Breast epithelium (tissue), 3 donors: ENCODE results near the gene SYNDIG1.

ENCODE experiments used
- CTCF ChIP-seq, 3 donors: fragments of 450-650 bp; IDR thresholded peaks; one replicate each; pipeline ENCODE4 v1.5.1; 2016 to 2017; ENCODE audit warnings: antibody characterized with exemption in 3 of 3, mild to moderate bottlenecking in 3 of 3, moderate library complexity in 3 of 3
- POLR2A ChIP-seq: fragments of 450-650 bp; IDR thresholded peaks from one replicate; pipeline ENCODE4 v1.6.1; 2016; ENCODE audit warnings: antibody characterized with exemption, mild to moderate bottlenecking, moderate library complexity
- POLR2AphosphoS5 ChIP-seq, 3 donors: sonication (generic); formaldehyde crosslinking; IDR thresholded peaks; one replicate each; pipeline ENCODE4 v1.6.1; 2017; ENCODE audit warnings: antibody characterized with exemption in 3 of 3

GRCh38 chr20:24494460-24494920, 25.1 kb downstream of the SYNDIG1 start:
- no peak for TF ChIP-seq CTCF (IDR thresholded peaks at IDR 0.05)
- TF ChIP-seq POLR2A: no peak
- no peak for TF ChIP-seq POLR2AphosphoS5 (IDR thresholded peaks at IDR 0.05)
